HCT116 (cell line): ENCODE results near the gene TLE7.

Experiments
- CTCF ChIP-seq, 3 experiments: fragments of 200-600 bp in 1 of 3; sonication (generic) in 1 of 3; IDR thresholded peaks in 2 of 3; conservative IDR thresholded peaks in 1 of 3; 2 replicates each; pipeline ENCODE4 v1.5.1; 2012 to 2017; ENCODE audit warnings: low read depth in 2 of 3, low read length in 2 of 3, antibody characterized with exemption in 1 of 3, borderline replicate concordance in 1 of 3, control low read depth in 1 of 3, mild to moderate bottlenecking in 1 of 3, mixed read lengths in 1 of 3, mixed run types in 1 of 3, moderate library complexity in 1 of 3; ENCODE audit not compliant: insufficient read depth in 1 of 3
- EZH2 ChIP-seq: fragments of 200-600 bp; sonication (generic); IDR thresholded peaks from 2 replicates; pipeline ENCODE4 v1.6.1; 2017; ENCODE audit warnings: antibody characterized with exemption, mixed run types
- EZH2phosphoT487 ChIP-seq: fragments of 200-600 bp; IDR thresholded peaks from 2 replicates; pipeline ENCODE4 v1.6.1; 2018; ENCODE audit warnings: antibody characterized with exemption, borderline replicate concordance
- POLR2A ChIP-seq: IDR thresholded peaks from 2 replicates; pipeline ENCODE4 v1.7.0; 2011; ENCODE audit warnings: borderline replicate concordance; ENCODE audit not compliant: insufficient read depth, insufficient read length; ENCODE audit errors: extremely low read depth
- YY1 ChIP-seq: IDR thresholded peaks from 2 replicates; pipeline ENCODE4 v1.6.1; 2011; ENCODE audit warnings: low read length, low read depth, moderate library complexity, mild to moderate bottlenecking; ENCODE audit not compliant: insufficient replicate concordance; ENCODE audit errors: extremely low read depth

- TF ChIP-seq CTCF (IDR thresholded peaks at IDR 0.05 in 2 of 3, conservative IDR thresholded peaks at IDR 0.05 in 1 of 3; ENCODE audit: borderline replicate concordance in 1 of 3, insufficient read depth in 1 of 3, low read depth in 2 of 3, low read length in 2 of 3): peak; percentile 36 to 62 (median 59); a peak in 5 of 6 replicates
- TF ChIP-seq EZH2phosphoT487: no peak
- TF ChIP-seq POLR2A: no peak
- no peak for TF ChIP-seq EZH2
- TF ChIP-seq YY1: no peak
These were observed 1.0 kb downstream of the TLE7 start for GRCh38 chr16:71440669-71441347.
